Stimulated activated CD8-positive, alpha-beta memory T cell treated with anti-CD3 and anti-CD28 coated beads, Interleukin-7, amount 100 ng/mL, for 24 hours (primary cell): ENCODE data around the gene LMTK3.

Experiments used
- DNase-seq: peaks from one replicate; pipeline ENCODE4 v3.0.0-alpha.2; 2020; ENCODE audit warnings: low read depth

LMTK3 gene, protein sequence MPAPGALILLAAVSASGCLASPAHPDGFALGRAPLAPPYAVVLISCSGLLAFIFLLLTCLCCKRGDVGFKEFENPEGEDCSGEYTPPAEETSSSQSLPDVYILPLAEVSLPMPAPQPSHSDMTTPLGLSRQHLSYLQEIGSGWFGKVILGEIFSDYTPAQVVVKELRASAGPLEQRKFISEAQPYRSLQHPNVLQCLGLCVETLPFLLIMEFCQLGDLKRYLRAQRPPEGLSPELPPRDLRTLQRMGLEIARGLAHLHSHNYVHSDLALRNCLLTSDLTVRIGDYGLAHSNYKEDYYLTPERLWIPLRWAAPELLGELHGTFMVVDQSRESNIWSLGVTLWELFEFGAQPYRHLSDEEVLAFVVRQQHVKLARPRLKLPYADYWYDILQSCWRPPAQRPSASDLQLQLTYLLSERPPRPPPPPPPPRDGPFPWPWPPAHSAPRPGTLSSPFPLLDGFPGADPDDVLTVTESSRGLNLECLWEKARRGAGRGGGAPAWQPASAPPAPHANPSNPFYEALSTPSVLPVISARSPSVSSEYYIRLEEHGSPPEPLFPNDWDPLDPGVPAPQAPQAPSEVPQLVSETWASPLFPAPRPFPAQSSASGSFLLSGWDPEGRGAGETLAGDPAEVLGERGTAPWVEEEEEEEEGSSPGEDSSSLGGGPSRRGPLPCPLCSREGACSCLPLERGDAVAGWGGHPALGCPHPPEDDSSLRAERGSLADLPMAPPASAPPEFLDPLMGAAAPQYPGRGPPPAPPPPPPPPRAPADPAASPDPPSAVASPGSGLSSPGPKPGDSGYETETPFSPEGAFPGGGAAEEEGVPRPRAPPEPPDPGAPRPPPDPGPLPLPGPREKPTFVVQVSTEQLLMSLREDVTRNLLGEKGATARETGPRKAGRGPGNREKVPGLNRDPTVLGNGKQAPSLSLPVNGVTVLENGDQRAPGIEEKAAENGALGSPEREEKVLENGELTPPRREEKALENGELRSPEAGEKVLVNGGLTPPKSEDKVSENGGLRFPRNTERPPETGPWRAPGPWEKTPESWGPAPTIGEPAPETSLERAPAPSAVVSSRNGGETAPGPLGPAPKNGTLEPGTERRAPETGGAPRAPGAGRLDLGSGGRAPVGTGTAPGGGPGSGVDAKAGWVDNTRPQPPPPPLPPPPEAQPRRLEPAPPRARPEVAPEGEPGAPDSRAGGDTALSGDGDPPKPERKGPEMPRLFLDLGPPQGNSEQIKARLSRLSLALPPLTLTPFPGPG (N-terminal part only)

GRCh38 chr19:48511800-48512503 lies at the start of gene LMTK3:
LMTK3 (minus strand) TSS chr19:48511835; CDS start chr19:48511576, 259 bp downstream.
- peak; percentile 49 for DNase-seq

DNA sequence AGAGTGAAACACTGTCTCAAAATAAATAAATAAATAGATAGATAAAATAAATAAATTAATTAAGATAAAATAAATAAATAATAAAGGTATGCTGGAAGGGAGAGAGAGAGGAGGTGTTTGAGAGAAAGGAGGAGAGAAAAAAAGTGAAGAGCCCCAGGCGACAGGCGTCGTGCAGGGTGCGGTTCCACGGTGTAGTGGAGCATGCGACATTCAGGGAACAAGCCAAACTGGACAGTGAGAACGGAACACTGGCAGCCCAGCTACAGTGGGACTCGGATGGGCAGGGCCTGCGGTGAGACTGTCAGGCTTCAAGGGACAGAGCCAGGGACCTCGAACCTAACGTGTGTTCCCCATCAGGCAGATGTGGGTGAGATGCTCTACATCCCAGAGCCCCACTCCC lies 49.8 kb upstream of the LMTK3 start:
- DNase-seq = no peak

DNA sequence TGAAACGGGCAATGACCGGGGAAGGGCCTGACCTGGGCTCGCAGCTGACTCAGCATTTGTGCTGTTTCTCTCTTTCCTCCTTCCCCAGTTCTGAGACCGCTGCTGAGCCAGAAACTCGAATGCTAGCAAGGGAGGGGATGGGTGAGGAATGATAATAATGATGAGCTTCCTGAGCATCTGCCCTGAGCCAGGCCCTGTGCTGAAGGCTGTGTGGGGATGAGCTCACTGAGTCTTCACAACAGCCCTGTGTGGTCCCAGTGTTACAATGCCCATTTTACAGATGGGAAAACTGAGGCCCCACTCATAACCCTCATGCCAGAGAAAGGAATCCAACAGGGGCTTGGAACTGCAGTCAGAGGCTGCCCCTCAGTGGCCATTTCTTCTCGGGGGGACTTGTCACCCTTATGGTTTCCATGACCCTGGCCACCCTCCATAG lies 48.5 kb upstream of the LMTK3 start:
- no peak for DNase-seq

DNA sequence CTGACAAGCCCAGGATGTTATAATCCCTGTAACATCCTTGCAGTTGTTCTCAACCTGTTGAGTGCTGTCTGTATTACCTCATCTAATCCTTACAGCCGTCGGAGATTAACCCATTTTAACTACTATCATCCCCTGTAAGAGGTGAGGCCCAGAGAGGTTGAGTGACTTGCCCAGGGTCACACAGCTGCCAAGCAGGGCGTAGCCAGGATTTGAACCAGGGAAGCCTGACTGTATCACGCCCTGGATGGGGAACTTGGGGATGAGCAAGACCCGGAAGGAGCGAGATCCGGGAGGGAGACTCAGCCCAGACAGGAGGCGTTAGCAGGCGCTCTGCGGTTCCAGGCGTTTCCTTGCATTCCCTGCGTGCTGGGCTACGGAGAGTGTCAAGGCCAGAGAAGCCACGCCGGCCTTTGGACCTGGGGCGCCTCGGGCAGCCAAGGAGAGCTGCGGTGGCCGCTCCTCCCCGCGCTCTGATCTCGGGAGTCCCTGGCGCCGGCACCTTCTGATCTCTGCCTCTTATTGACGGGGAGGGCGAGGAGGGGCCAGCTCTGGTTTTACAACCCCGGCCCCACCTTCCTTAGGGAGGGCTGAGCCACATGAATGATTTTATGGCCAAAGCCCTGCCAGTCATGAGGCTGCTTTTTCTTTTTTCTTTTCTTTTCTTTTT lies 46.5 kb upstream of the LMTK3 start:
- DNase-seq = no peak

GRCh38 chr19:48556825-48557224 lies 45.2 kb upstream of the LMTK3 start:
- no peak for DNase-seq

DNA sequence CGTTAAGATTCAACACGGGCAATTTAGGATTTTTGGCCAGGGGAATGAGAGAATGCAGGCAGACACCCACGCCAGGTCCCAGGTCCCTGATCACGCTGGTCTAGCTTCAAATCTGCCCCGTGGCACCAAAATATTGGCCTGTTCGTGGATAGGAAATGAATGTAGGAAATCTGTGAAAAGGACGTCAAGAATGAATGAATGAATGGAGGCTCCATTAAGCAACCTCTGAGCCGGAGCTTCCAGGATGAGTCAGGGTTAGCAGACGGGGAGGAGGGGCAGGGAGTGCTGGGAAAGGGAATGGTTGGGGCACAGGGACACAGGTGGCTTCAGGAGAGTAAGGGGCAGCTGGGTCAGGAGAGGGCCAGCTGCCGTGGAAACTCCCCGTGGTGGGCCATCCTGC lies 44.5 kb upstream of the LMTK3 start:
- no peak for DNase-seq

GRCh38 chr19:48554385-48555091 lies 42.9 kb upstream of the LMTK3 start:
- DNase-seq = no peak

DNA sequence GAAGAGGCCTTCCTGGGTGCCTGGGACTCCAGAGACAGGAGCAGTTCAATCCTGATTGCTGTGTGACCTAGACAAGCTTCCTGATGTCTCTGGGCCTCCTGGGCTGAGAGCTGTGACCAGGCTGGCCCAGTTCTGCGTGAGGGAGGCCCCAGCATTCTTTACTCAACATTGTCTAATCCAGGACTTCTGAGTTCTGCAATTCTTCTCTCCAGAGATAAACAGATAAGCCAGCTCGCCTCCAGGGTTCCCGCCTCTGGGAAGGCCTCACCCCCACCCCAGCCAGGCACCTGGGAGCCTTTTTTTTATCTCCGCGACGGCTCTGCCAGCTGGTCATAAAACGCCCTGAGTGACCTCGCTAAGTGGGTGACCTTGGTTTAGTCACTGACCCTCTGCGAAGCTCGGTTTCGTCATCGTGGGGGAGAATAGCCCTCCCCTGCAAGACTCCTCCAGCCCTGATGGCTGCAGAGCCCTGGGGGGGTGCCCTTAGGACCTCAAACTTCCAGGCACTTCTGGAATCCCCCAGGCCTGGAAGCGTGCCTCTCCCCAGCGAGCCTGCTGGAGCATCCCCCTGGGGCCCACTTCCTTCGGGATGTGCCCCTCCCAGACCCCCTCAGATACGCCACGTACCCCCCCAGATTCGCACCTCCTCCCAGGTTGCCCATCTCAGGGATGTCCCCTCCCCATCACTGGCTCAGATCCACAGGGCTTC lies 42.2 kb upstream of the LMTK3 start:
- no peak for DNase-seq

DNA sequence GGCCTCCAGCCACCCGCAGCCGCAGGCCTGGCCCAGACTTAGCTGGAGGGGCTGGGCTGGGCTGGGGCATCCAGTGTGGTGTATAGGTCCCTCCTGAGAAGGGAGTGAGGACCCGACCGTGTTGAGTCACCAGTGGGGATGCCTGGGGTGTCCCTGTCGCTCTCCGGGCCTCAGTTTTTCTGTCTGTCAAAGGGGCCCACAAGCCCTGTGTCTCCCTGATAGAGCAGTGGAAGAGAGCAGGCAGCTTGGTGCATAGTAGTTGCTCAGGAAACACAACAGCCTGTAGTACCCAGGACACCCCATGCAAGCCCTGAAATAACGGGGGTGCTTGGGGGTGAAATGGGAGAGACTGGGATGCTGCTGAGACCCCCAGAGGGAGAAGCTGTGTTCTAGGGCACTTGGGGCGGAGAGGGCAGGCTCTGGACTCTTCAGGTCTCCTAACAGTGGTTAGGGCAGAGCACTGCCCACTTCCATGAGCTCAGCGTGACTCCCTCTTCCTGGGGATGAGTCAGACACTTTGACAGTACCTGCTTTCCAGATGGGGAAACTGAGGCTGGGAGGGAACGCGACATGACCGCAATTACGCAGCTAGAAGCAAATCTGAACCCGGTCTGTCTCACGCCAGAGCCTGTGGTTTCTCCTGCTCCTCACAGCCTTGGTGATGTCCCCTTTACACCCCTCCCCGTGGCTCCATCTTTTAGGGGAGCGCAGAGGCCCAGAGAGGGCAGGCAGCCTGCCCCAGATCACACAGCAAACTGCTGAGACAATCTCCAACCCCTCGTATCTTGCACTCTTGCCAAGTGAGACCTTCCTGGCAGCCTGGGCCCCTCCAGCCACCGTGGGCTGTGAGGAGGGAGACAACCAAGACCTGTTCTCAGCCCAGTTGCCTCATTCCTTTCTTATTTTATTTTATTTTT lies 41.0 kb upstream of the LMTK3 start:
- DNase-seq = no peak

DNA sequence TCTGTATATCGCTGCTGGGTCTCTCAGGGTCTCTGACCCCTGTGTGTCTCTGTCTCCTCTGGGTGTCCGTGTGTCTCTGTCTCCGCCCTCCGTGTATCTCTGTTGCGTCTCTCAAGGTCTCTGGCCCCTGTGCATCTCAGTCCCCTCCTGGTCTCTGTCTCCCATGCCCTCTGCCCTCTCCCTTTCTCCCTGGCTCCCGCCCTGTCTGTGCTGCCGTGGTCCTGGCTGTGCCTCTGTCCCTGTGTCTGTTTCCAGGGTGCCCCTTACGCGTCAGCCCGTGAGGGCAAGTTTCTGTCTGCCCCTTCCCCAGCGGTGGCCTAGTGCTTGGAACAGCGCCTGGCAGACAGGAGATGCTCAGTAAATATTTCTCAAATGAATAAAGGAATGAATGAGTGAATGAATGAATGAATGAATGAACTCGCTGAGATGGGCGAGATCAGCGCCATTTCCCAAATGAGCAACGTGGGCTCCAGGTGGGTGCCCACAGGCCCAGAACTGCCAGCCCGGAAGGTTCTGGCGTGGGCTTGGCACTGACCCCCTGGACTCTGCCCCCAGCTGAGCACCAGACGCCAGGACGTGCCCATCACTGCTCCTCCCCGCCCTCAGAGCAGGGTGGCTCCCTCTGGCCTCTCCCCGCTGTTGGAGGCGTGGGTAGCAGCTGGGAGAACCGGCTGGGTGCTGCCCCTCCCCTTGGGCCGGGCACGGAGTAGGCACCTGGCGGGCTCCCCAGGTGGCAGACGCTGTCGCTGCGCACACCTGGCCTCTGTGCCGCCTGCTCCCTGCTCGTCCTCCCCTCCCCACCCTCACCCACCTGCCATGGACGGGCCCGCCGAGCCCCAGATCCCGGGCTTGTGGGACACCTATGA lies 40.0 kb upstream of the LMTK3 start, which contains the start of gene SULT2B1:
Gene SULT2B1 (plus strand): TSS at position 736 of the 866 bp plus-strand sequence. CDS start 81 bp downstream, at position 817.
- no peak for DNase-seq

DNA sequence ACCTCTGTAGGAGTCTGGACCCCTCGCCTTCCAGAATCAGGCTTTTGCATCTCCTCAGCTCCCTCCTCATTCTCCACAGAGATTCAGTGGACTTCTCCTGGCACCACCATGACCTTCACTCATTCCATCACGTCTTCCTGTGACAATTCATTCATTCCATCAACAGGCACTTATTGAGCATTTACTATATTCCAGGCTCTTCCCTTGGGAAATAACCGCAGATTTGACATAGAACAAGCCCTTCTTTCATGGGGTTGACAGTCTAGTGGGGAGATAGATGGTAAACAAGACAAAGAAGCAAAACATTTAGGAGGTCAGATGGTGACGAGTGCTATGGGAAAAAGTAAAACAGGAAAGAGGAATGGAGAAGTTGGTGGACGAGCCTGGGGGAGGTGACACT lies 37.7 kb upstream of the LMTK3 start:
- DNase-seq = no peak

DNA sequence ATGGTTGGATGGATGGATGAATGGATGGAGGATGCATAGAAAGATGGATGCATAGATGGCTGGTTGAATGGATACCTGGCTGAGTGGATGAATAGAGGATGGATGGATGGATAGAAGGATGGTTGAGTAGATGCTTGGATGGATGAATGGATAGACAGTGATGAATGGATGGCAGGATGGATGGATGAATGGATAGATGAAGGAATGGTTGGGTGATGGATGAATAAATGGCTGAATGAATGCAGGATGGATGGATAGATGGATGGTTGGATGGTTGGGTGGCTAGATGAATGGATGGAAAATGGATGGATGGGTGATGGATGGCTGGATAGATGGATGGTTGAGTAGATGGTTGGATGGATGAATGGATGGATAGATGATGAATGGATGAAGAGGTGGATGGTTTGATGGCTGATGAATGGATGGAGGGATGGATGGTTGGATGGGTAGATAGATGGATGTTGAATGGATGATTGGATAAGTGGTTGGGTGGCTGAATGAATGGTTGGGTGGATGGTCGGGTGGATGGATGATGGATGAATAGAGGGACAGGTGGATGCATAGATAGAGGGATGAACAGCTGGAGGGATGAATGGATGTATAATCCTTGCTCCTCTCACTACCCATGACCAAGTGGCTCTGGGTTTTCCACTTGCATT lies 36.7 kb upstream of the LMTK3 start:
- DNase-seq = no peak

DNA sequence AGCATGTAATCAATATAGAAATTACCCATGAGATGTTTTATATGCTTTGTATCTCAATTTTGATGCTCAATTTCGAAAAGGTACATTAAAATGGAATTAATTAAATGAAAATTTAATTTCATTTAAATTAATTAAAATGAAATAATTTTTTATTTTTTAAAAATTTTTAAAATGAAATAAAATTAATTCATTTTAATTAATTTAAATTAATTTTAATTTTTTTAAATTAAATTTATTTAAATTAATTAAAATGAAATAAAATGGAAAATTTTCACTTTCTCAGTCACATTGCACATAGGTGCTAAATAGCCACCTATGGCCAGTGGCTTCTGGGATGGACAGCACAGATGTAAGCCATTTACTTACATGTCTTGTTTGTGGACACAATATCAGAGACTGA lies 36.1 kb upstream of the LMTK3 start:
- DNase-seq = no peak

DNA sequence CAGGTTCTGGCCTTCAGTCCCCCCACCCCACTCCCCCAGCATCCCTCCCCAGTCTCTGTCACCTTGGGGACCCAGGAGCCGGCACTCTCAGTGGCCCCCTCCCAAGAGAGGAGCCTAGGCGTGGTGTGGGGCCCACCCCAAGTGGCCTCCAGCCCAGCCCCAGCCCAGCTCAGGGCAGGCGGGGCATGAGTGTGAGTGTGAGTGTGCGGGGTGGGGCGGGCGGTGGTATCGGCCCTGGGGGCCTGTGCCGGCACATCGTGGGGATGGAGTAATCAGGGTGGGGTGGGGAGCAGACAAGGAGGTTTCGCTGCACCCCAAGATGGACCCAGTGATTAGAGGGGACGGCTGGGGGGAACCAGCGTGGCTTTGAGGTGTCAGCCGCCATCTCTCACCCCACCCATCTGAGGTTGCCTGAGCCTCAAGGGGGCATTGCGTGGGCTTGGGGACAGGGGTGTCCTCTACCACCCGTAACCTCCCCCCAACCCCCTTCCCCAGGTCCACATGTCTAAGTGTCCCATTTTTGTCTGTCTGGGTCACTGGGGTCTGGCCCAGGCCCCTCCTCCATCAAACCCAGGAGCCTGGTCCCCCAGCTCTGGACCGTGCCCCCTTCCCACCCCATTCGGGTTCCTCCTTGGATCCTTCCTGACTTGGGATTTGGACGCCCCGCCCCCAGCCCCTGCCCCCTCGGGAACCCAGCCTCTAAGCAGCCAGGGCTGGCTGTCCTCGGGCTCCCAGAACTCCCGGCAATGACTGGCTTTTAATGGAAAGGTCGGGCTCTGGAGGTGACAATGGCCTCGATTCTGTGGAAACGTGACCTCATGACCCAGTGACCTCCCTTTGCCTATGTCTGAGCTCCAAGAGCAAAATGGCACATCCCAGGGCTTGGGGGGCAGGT lies 33.5 kb upstream of the LMTK3 start:
- no peak for DNase-seq

DNA sequence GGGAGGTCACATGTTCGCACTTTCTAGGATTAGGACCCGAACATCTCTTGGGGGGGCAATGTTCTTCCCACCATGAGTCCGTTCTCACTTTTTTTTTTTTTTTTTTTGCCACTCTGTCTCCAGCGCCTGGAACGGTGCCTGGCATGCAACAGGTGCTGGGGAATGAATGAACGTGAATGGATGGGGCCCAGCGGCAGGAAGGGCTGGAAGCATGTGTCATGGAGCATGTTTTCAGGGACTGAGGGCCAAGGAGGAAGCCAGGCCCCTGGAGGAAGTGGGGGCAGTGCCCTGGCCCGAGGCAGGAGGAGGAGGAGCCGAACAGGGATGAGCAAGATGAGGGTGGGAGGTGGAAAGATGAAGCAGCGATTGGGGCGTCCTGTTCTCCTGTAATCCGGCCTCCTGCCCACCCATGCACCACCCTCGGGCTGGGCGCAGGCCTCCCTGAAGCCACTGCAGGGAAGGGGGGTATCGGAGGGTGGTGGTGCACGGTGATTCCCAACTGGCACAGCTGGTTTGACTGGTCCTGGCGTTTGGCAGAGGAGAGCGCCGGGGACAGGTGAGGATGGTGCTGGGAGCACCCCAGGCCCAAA lies 31.6 kb upstream of the LMTK3 start:
- no peak for DNase-seq

GRCh38 chr19:48541813-48542212 lies 30.2 kb upstream of the LMTK3 start:
- DNase-seq = no peak
